NT2/D1 (cell line): Measurements from ENCODE around the gene LMO2.

Experiments used
- SUZ12 ChIP-seq: IDR thresholded peaks from 2 replicates; pipeline ENCODE4 v1.6.1; 2011; ENCODE audit not compliant: insufficient read length, insufficient read depth; ENCODE audit errors: extremely low read depth
- YY1 ChIP-seq: IDR thresholded peaks from 2 replicates; pipeline ENCODE4 v1.6.1; 2011; ENCODE audit not compliant: insufficient read length, insufficient read depth
- ZNF274 ChIP-seq: IDR thresholded peaks from 2 replicates; pipeline ENCODE4 v1.6.1; 2011; ENCODE audit warnings: mild to moderate bottlenecking, low read depth, low read length

- TF ChIP-seq SUZ12 (no peak), YY1 (no peak), ZNF274 (no peak)
Measured at GRCh38 chr11:33920838-33921613, 29.1 kb upstream of the LMO2 start.
